Naive B cell (primary cell): Measurements from ENCODE around the gene ZNF511. TPM values are rescaled to one million over a fixed set of nuclear protein-coding genes. Genes with fewer than 3 reads are reported as not detected.

Source experiments
- ATAC-seq, 2 donors: fragments of 150-1000 bp; cut with Tn5 transposase; 2 replicates each; pipeline ENCODE4 v1.10.0; 2021; ENCODE audit warnings: low read depth in 2 of 2, mild to moderate bottlenecking in 2 of 2, moderate library complexity in 2 of 2
- DNase-seq: peaks from one replicate; pipeline ENCODE4 v3.0.0; 2022
- H3K27ac Mint-ChIP-seq, 6 donors: one replicate each; pipeline ENCODE4 v1.8.0; 2020 to 2022; ENCODE audit warnings: mild to moderate bottlenecking in 6 of 6, mixed read lengths in 6 of 6, moderate library complexity in 5 of 6, inconsistent platforms in 2 of 6
- H3K27me3 Mint-ChIP-seq, 3 donors: one replicate each; pipeline ENCODE4 v1.8.0; 2021 to 2022; ENCODE audit warnings: mixed read lengths in 3 of 3, mild to moderate bottlenecking in 1 of 3
- H3K36me3 Mint-ChIP-seq, 2 donors: one replicate each; pipeline ENCODE4 v1.8.0; 2020 to 2022; ENCODE audit warnings: mixed read lengths in 2 of 2, inconsistent platforms in 1 of 2, mild to moderate bottlenecking in 1 of 2
- H3K4me1 Mint-ChIP-seq, 3 donors: one replicate each; pipeline ENCODE4 v1.8.0; 2020 to 2022; ENCODE audit warnings: mixed read lengths in 3 of 3, inconsistent platforms in 1 of 3, mild to moderate bottlenecking in 1 of 3, moderate library complexity in 1 of 3
- H3K4me3 Mint-ChIP-seq, 8 donors: one replicate each; pipeline ENCODE4 v1.8.0; 2020 to 2022; ENCODE audit warnings: mild to moderate bottlenecking in 8 of 8, mixed read lengths in 8 of 8, moderate library complexity in 8 of 8, inconsistent platforms in 2 of 8
- H3K9me3 Mint-ChIP-seq, 7 donors: one replicate each; pipeline ENCODE4 v1.8.0; 2020 to 2022; ENCODE audit warnings: mixed read lengths in 7 of 7, mild to moderate bottlenecking in 5 of 7, inconsistent platforms in 2 of 7, moderate library complexity in 1 of 7
- polyA plus RNA-seq, 6 donors: library from polyadenylated mRNA; unstranded; fragments of 300-500 nt; fragmentation: Illumina TruSeq; gene quantifications; one replicate each; pipeline ENCODE4 v1.2.3, GENCODE V29; 2021; ENCODE audit warnings: low read depth in 6 of 6

The ZNF511 gene
- polyA plus RNA-seq, 6 donors from 2014 or later, result 60.6 to 86.0 (median 75.6) TPM

DNA sequence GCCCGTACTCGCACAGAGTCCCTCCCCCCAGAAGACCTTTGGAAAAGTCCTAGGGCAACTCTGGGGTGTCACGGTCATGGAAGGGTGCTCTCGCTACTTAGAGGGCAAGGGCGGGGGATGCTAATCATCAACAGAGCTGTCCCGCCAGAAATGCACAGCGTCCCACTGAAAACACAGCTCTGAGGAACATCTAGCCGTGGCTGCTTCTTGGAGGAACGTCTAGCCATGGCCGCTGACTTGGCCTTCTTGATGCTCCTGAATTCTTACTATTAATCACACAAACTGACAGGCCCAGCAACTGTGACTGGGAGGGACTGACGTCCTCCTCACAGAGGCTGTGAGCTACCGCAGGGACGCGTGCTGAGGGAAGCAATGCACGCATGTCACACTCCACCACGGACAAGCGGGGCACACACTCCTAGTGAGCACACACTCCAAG lies 1.8 kb upstream of the ZNF511 start:
- Mint-ChIP-seq H3K27ac (peak overlapping the region in 4 of 6 donors; percentile 47 to 100 (median 78)), H3K4me3 (peak overlapping the region; percentile 19 to 99 (median 87)), H3K36me3 (peaks cover 0 to 9% of the 10 kb centered on the region in 2 donors), H3K27me3 (peaks cover 0 to 4% (median 0%) of the 10 kb centered on the region in 3 donors), H3K4me1 (peaks cover 31 to 43% (median 34%) of the 10 kb centered on the region in 3 donors), H3K9me3 (no peaks in the 10 kb centered on the region)
- DNase-seq (no peak), ATAC-seq (no peak)

DNA sequence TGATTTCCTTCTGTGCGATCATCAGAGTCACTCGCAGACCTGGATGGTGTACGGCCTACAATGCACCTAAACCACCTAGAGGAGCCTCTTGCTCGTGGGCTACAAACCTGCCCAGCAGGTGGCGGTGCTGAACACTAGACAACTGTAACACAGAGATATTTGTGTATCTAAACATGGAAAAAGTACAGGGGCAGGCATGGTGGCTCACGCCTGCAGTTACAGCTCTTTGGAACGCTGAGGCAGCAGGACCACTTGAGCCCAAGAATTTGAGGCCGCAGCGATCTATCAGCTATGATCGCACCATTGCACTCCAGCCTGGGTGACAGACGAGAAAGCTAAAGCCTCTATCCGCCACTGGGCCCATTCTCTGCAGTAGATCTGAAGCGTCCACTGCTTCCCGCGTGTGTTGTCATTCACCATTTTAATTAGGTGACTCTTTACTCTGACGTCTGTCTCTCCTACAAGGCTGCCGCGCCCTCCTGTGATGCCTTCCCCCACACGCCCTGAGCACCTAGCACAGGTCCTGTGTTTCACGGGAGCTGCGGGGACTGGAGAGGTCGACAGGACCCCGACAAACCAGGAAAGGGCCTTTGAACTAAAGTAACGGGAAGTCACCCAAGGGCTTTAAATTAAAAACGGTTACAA lies 816 bp upstream of the ZNF511 start:
- peak overlapping the region; percentile 98 to 100 (median 99) for H3K27ac Mint-ChIP-seq
- peaks cover 26 to 43% (median 29%) of the 10 kb centered on the region in 3 donors for H3K4me1 Mint-ChIP-seq
- peak overlapping the region; percentile 84 to 99 (median 98) for H3K4me3 Mint-ChIP-seq
- DNase-seq, result peak; percentile 78
- H3K27me3 Mint-ChIP-seq, result peaks cover 0 to 4% (median 0%) of the 10 kb centered on the region in 3 donors
- ATAC-seq, result peak; percentile 44 to 50
- H3K36me3 Mint-ChIP-seq, result peaks cover 0 to 9% of the 10 kb centered on the region in 2 donors
- no peaks in the 10 kb centered on the region for H3K9me3 Mint-ChIP-seq

DNA sequence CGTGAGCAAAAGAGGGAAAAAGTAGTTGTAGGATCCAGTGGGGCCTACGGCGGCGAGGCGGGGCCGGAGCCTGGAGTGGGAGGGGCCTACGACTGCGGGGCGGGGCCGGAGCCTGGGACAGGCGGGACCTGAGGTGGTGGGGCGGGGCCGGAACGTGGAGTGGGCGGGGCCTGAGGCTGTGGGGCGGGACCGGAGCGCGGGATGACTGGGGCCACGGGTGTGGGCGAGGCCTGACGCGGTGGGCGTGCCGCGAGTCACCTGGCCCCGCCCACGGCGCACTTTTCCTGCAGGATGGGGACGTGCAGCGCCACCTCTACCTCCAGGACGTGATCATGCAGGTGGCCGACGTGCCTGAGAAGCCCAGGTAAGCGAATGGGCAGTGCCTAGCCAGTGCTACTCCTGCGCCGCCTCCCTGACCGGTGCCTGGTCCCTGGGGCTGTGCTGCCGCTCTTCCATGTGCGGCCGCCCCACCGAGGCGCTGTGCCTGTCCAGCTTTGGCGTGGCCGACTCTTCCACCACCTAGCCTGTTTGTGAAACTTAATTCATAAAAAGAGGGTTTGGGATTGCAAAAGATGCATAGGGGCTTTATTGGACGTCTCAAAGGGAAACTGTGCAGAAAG lies 496 bp downstream of the ZNF511 start:
- H3K4me1 Mint-ChIP-seq, result peaks cover 23 to 44% (median 36%) of the 10 kb centered on the region in 3 donors
- peak overlapping the region; percentile 68 to 99 (median 82) for H3K4me3 Mint-ChIP-seq
- no peaks in the 10 kb centered on the region for H3K9me3 Mint-ChIP-seq
- DNase-seq (peak; percentile 91), ATAC-seq (peak; percentile 61 to 72)
- peaks cover 0 to 4% (median 0%) of the 10 kb centered on the region in 3 donors for H3K27me3 Mint-ChIP-seq
- peak overlapping the region; percentile 78 to 98 (median 86) for H3K27ac Mint-ChIP-seq
- peaks cover 0 to 9% of the 10 kb centered on the region in 2 donors for H3K36me3 Mint-ChIP-seq

DNA sequence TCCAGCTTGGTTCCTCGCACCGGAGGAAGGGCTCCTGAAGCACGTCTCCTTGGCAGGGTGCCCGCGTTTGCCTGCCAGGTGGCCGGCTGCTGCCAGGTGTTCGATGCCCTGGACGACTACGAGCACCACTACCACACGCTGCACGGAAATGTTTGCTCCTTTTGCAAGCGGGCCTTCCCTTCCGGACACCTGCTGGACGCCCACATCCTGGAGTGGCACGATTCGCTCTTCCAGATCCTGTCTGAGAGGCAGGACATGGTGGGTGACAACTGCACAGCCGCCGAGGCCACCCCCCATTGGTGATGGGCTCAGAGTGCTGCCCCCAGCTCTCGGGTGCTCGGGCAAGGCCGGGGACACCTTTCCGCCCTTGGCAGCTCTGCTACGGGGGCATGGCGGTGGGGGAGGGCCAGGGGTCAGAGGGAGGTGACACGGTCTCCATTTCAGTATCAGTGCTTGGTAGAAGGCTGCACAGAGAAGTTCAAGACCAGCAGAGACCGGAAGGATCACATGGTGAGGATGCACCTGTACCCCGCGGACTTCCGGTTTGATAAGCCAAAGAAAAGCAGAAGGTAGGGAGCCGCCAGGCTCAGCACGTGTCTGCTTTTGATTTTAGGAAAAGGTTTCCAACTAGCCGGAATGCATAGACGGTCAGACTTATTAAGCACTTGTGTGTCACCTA lies 1.1 kb downstream of the ZNF511 start:
- H3K4me1 Mint-ChIP-seq, result peaks cover 27 to 43% (median 39%) of the 10 kb centered on the region in 3 donors
- ATAC-seq, result no peak
- H3K4me3 Mint-ChIP-seq, result peak overlapping the region; percentile 62 to 99 (median 82)
- H3K9me3 Mint-ChIP-seq, result no peaks in the 10 kb centered on the region
- peak overlapping the region in 4 of 6 donors; percentile 79 to 98 (median 87) for H3K27ac Mint-ChIP-seq
- DNase-seq, result no peak
- H3K27me3 Mint-ChIP-seq, result peaks cover 0 to 4% (median 0%) of the 10 kb centered on the region in 3 donors
- peaks cover 0 to 9% of the 10 kb centered on the region in 2 donors for H3K36me3 Mint-ChIP-seq

DNA sequence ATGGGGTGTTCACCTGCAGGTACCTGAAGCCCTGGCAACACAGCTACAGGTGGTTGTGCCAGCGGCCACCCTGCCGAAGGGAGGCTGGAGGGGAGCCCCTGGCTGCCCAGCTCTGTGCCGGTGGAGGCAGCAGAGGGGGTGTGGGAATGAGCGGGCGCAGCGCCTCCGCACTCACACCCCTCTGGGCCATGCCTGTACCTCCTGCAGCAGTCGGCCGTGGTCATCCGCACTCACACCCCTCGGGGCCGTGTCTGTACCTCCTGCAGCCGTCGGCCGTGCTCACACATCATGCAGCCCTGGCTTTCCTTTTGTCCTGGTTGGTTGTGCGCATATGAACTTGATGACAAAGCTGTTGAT lies 1.7 kb downstream of the ZNF511 start:
- Mint-ChIP-seq H3K27ac (peak overlapping the region in 1 of 6 donors; percentile 39), H3K4me1 (peaks cover 23 to 37% (median 34%) of the 10 kb centered on the region in 3 donors), H3K27me3 (peaks cover 0 to 4% (median 0%) of the 10 kb centered on the region in 3 donors), H3K9me3 (no peaks in the 10 kb centered on the region), H3K4me3 (peak overlapping the region in 3 of 8 donors; percentile 61 to 83 (median 77)), H3K36me3 (peaks cover 0 to 9% of the 10 kb centered on the region in 2 donors)
- DNase-seq (no peak), ATAC-seq (no peak)

DNA sequence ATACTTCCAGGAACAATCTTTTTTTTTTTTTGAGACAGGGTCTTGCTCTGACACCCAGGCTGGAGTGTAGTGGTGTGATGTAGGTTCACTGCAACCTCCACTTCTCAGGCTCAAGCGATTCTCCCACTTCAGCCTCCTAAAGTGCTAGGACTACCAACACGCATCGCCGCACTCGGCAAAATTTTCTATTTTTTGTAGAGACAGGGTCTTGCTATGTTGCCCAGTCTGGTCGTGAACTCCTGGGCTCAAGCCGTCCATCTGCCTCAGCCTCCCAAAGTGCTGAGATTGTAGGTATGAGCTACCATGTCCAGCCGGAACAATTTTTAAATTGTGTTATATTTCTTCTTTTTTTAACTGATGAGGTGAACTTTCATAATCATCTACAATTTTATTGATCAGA lies 2.1 kb downstream of the ZNF511 start:
- no peak for ATAC-seq
- H3K4me3 Mint-ChIP-seq, result peak overlapping the region in 3 of 8 donors; percentile 61 to 77 (median 76)
- H3K4me1 Mint-ChIP-seq, result peaks cover 19 to 33% (median 30%) of the 10 kb centered on the region in 3 donors
- H3K27me3 Mint-ChIP-seq, result peaks cover 0 to 4% (median 0%) of the 10 kb centered on the region in 3 donors
- no peaks in the 10 kb centered on the region for H3K9me3 Mint-ChIP-seq
- DNase-seq, result no peak
- H3K27ac Mint-ChIP-seq, result peak overlapping the region in 1 of 6 donors; percentile 39
- peaks cover 0 to 9% of the 10 kb centered on the region in 2 donors for H3K36me3 Mint-ChIP-seq

DNA sequence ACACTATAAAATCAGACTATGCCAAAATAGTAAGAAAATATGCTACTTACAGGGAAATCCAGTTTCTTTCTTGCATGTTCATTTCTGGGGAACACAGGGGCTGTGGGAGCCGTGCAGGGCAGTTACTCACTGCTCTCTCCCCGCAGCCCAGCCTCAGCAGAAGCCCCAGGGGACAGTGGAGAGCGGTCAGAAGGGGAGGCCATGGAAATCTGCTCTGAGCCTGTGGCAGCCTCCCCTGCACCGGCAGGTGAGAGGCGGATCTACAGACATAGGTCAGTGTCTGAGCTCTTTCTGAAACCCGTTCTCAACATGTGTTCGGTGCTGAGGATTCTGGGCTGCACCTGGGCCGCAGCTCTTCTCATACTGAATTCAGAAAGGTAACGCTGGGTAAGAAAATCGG lies 2.9 kb downstream of the ZNF511 start:
- ATAC-seq, result no peak
- no peak for DNase-seq
- Mint-ChIP-seq H3K4me1 (peaks cover 17 to 28% (median 25%) of the 10 kb centered on the region in 3 donors), H3K27me3 (peaks cover 0 to 4% (median 0%) of the 10 kb centered on the region in 3 donors), H3K9me3 (peaks cover 0 to 2% (median 0%) of the 10 kb centered on the region in 7 donors), H3K4me3 (peak overlapping the region in 3 of 8 donors; percentile 34 to 76 (median 72)), H3K36me3 (peaks cover 0 to 9% of the 10 kb centered on the region in 2 donors), H3K27ac (no peak overlapping the region)

DNA sequence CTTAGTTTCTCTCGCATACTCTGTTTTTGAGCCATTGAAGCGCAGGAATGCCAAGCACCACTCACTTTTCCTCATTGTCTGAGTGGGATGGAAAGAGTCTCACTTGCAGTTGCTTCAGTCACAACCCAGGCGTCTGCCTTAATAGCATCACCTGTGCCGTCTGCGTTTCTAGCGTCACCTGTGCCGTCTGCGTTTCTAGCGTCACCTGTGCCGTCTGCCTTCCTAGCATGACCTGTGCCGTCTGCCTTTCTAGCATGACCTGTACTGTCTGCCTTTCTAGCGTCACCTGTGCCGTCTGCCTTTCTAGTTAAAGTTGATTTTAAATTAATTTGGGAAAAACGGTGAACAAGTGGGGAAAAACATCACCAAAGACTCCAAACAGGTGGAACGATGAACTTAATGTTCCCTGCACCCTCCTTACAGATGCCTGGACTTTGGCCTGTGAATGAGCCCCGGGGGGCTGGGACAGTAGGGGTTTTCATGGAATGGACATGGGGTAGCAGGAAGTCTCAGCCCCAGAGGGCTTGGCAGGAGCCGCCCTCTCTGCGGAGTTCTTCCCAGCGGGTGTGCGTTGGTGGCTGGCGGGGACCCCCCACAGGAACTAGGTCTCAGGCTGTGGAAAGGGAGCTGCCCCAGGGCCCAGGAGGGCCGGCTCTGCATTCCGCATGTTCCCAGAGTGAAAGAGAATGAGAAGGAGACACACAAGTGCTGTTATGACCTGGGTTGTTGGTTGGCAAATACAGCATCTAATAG lies 3.5 kb downstream of the ZNF511 start:
- H3K4me3 Mint-ChIP-seq, result peak overlapping the region in 2 of 8 donors; percentile 36 to 76
- H3K36me3 Mint-ChIP-seq, result peaks cover 0 to 9% of the 10 kb centered on the region in 2 donors
- DNase-seq (no peak), ATAC-seq (no peak)
- peaks cover 14 to 24% (median 19%) of the 10 kb centered on the region in 3 donors for H3K4me1 Mint-ChIP-seq
- H3K27ac Mint-ChIP-seq, result no peak overlapping the region
- peaks cover 0 to 2% (median 0%) of the 10 kb centered on the region in 7 donors for H3K9me3 Mint-ChIP-seq
- H3K27me3 Mint-ChIP-seq, result peaks cover 0 to 4% (median 0%) of the 10 kb centered on the region in 3 donors

DNA sequence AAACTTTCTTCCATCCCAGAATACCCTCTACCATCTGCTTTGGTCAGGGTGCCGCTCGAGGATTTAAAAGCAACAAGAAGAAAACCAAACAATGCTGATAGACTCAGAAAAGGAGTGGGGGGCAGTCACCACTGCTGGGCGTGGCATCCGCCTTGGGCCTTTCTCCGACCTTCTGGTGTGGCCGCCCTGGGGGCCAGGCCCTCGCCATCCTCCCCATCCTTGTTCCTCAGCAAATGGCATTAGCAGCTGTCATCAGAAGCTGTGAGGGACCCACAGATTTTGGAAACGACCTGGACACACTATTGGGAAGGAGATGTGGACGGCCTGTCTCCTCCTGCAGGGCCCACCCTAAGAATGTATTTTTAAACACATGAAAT lies 4.0 kb downstream of the ZNF511 start:
- peaks cover 0 to 3% (median 0%) of the 10 kb centered on the region in 3 donors for H3K27me3 Mint-ChIP-seq
- peaks cover 0 to 8% of the 10 kb centered on the region in 2 donors for H3K36me3 Mint-ChIP-seq
- ATAC-seq, result no peak
- H3K27ac Mint-ChIP-seq, result no peak overlapping the region
- peaks cover 0 to 2% (median 0%) of the 10 kb centered on the region in 7 donors for H3K9me3 Mint-ChIP-seq
- no peak overlapping the region for H3K4me3 Mint-ChIP-seq
- DNase-seq, result no peak
- peaks cover 11 to 19% (median 14%) of the 10 kb centered on the region in 3 donors for H3K4me1 Mint-ChIP-seq

DNA sequence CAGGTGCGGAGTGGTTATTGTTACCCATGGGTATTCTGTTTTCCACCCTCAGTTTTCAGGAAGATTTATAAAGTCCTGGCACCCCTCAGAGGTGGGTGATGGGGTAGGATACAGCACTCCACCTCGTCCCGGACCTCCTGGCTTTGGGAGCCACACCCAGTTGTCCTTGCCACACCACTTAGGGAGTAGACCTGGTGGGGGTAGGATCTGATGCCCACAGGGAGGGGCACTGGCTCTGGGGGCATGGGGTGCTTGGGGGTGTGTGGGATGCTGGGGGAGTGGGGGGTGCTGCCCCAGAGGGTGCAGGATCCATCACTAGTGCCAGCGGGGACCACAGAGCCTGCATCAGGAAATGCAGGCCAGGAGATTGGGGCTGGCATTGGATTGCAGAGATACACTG lies 4.5 kb downstream of the ZNF511 start:
- no peak for DNase-seq
- Mint-ChIP-seq H3K27me3 (no peaks in the 10 kb centered on the region), H3K4me1 (peaks cover 6 to 14% (median 9%) of the 10 kb centered on the region in 3 donors), H3K9me3 (peaks cover 0 to 2% (median 0%) of the 10 kb centered on the region in 7 donors), H3K27ac (peak overlapping the region in 1 of 6 donors; percentile 12), H3K4me3 (peak overlapping the region in 1 of 8 donors; percentile 24), H3K36me3 (peaks cover 0 to 3% of the 10 kb centered on the region in 2 donors)
- no peak for ATAC-seq

DNA sequence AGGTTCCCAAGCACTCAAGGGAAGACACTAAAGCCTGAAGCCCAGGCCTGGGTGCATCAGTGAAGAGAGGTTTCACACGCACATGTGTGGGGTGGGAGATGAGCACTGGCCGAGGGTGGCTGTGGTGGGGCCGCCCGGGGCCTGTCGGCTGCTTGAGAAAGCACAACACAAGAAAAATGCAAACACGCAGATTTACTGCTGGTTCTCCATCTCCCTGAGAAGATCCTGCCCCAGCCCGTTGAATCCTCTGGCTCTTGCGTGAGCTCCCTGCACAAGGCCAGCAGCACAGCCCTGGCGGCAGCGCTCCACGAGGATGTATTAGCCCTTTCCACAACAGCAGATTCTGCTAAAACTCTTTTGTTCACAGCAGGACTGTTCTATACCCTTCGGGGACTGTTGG lies 6.2 kb downstream of the ZNF511 start:
- H3K27ac Mint-ChIP-seq, result no peak overlapping the region
- ATAC-seq (no peak), DNase-seq (no peak)
- H3K27me3 Mint-ChIP-seq, result peaks cover 6 to 14% (median 12%) of the 10 kb centered on the region in 3 donors
- no peak overlapping the region for H3K4me3 Mint-ChIP-seq
- peaks cover 0 to 5% (median 0%) of the 10 kb centered on the region in 7 donors for H3K9me3 Mint-ChIP-seq
- H3K36me3 Mint-ChIP-seq, result no peaks in the 10 kb centered on the region
- H3K4me1 Mint-ChIP-seq, result peaks cover 15 to 24% (median 16%) of the 10 kb centered on the region in 3 donors

DNA sequence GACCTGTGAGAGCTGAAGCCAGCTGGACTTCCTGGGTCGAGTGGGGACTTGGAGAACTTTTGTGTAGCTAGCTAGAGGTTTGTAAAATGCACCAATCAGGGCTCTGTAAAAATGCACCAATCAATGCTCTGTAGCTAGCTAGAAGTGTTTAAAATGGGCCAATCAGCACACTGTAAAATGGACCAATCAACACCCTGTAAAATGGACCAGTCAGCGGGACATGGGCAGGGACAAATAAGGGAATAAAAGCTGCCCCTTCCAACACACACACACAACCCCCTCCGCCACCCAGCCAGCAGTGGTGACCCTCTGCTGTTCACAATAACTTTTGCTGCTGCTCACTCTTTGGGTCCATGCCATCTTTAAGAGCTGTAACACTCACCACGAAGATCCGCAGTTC lies 7.1 kb downstream of the ZNF511 start:
- DNase-seq (no peak), ATAC-seq (no peak)
- Mint-ChIP-seq H3K27ac (peak overlapping the region in 1 of 6 donors; percentile 34), H3K4me3 (no peak overlapping the region), H3K4me1 (peaks cover 15 to 24% (median 16%) of the 10 kb centered on the region in 3 donors), H3K27me3 (peaks cover 11 to 20% (median 19%) of the 10 kb centered on the region in 3 donors), H3K36me3 (no peaks in the 10 kb centered on the region), H3K9me3 (peaks cover 1 to 8% (median 5%) of the 10 kb centered on the region in 7 donors)
